GM21360 (cell line): ENCODE results near the gene UGCG.
"Not testable (repeated sequence)": the region's sequence is repeated elsewhere in the genome, so short reads cannot be mapped to it uniquely, and the experiment has no call there.

ENCODE experiments used
- ATAC-seq: cut with Tn5 transposase; IDR thresholded peaks from one replicate; pipeline ENCODE4 v1.9.1; 2021; ENCODE audit warnings: mild to moderate bottlenecking, moderate library complexity; ENCODE audit not compliant: unreplicated experiment

UGCG gene

GRCh38 chr9:111890334-111890733 lies 6.3 kb upstream of the UGCG start:
- no peak for ATAC-seq

- ATAC-seq: not testable (repeated sequence)
Observed at GRCh38 chr9:111890867-111891266, 5.7 kb upstream of the UGCG start.

DNA sequence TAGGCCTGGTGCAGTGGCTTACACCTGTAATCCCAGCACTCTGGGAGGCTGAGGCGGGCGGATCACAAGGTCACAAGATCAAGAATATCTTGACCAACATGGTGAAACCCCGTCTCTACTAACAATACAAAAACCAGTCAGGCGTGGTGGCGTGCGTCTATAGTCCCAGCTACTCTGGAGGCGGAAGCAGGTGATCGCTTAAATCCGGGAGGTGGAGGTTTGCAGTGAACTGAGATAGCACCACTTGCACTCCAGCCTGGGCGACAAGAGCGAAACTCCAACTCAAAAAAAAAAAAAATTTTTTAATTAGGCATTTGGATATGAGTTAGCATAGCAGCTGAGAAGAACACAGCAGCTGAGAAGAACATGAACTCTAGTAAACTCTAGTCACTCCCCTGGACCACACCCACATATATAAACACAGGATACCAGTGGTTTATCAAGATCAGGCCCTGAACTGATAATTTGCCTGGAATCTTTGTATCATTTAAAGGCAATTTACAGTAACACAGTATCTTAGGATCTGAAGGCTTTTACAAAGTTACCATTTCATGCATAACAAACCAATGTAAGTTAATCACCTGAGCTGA lies 4.6 kb upstream of the UGCG start:
- ATAC-seq: no peak

- ATAC-seq: peak; percentile 40
Observed at GRCh38 chr9:111896942-111897600, 457 bp downstream of the UGCG start.

- ATAC-seq: no peak
Observed at GRCh38 chr9:111897601-111898137, 1.1 kb downstream of the UGCG start.

GRCh38 chr9:111898331-111899096 lies 1.9 kb downstream of the UGCG start:
- ATAC-seq: no peak

DNA sequence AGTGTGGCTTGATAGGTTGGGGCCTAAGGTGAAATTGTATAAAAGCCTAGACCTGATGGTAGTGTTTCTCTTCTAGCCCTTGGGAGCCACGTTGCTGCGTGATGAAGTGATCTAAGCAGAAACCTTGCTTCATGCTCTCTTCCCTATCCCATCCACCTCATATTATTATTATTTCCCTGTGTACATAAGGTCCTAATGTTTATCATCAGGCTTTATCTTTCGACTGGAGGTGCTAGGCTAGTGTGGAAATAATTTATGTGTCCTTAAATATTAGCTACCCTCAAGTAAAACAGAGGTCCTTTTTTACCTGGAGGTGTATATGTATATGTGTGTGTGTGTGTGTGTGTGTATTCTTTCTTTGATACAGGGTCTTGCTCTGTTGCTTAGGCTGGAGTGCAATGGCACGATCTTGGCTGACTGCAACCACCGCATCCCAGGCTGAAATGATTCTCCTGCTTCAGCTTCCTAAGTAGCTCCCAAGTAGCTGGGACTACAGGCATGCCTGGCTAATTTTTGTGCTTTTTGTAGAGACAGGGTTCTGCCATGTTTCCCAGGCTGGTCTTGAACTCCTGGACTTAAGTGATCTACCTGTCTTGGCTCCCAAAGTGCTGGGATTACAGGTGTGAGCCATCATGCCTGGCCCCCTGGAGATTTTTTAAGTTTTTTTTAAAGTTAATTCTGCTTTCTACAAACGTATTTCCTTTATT lies 3.7 kb downstream of the UGCG start:
- no peak for ATAC-seq

DNA sequence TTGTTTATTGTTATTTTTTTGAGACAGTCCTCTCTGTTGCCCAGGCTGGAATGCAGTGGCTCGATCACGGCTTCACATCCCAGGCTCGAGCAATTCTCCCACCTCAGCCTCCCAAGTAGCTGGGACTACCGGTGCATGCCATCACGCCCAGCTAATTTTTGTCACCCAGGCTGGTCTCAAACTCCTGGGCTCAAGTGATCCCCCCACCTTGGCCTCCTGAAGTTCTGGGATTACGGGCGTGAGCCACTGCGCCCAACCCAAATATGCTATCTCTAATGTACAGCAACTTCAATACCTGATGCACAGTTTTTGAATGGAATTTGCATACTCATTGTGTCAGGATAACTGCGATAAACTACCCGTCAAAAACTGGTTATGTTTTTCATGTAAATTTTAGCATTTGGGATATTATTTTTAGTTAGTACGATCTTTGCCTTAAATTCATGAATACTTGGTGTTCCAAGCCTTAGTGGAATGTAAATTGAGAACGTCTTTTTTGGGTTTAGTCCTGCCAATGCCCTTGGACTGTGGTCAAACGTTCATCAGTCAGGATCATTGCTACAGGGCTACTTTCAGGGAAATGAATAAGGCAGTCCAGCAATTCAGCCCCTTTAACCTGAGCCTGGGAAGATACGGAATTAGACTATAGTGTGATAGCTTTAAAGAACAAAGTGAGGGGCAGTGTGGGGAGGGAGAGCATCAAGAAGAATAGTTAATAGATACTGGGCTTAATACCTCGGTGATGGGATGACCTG lies 4.4 kb downstream of the UGCG start:
- ATAC-seq: no peak

DNA sequence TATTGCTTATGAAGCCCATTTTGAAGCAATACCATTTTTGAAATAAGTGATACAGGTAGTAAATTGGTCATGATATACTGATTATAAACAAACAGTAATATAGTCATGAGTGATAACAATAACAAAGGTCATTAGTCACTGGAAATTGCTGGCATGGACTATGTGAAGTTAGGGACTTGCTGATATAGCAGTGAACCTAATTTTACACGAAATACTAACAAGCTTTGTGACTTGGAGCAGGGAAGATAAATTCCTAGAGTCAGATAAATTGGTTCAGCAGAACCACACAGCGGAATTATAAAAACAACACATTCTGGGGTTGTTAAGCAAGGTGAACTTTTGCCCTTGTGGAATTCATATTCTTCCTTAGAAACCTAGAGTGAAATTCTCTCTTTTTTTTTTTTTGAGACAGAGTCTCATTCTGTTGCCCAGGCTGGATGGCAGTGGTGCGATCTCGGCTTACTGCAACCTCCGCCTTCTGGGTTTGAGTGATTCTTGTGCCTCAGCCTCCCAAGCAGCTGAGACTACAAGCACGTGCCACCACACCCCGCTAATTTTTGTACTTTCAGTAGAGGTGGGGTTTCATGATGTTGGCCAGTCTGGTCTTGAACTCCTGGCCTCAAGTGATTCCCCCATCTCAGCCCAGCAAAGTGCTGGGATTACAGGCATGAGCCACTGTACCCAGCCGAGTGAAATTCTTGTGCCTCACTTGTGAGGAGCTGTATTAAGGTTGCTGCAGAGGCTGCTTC lies 6.0 kb downstream of the UGCG start:
- ATAC-seq: no peak

GRCh38 chr9:111903535-111903934 lies 6.9 kb downstream of the UGCG start:
- not testable (repeated sequence) for ATAC-seq

GRCh38 chr9:111904026-111904425 lies 7.4 kb downstream of the UGCG start:
- ATAC-seq: no peak

- no peak for ATAC-seq
Observed at GRCh38 chr9:111904891-111905291, 8.3 kb downstream of the UGCG start.

DNA sequence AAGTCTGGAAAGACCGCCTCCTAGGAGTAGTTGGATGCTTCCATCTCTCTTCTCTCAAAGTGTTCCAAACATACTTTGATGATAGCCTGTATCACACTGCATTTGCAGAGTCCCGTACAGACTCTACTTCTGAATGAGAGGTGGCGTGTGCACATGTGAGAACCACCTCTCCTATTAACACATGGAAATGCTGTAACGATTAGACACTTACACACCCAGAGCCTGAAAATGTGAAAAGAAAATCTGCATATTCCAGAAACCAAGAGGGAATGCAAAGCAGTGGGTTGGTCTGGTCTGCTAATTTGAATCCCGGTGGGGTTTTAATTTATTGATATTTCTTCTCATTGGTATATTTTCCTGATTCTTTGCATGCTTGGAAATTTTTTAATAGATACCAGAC lies 10.5 kb downstream of the UGCG start:
- no peak for ATAC-seq

GRCh38 chr9:111909444-111909843 lies 12.8 kb downstream of the UGCG start:
- ATAC-seq: no peak

DNA sequence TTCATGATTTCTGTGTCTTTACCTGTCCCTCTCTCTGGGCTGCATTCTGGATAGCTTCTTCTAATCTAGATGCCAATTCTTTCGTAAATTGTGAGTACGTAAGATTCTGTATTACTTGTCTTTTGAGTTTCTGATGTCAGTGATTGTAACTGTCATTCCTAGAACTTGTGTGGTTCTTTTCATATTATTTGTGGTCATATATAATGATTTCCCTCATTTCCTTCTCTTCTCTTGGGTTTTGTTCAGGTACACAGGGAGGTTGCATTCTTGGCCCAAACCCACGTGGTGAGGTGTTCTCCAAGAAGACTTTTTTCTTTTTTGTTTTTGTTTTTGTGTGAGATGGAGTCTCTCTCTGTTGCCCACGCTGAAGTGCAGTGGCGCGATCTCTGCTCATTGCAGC lies 13.8 kb downstream of the UGCG start:
- no peak for ATAC-seq

- ATAC-seq: no peak
Observed at GRCh38 chr9:111913159-111913558, 16.5 kb downstream of the UGCG start.

DNA sequence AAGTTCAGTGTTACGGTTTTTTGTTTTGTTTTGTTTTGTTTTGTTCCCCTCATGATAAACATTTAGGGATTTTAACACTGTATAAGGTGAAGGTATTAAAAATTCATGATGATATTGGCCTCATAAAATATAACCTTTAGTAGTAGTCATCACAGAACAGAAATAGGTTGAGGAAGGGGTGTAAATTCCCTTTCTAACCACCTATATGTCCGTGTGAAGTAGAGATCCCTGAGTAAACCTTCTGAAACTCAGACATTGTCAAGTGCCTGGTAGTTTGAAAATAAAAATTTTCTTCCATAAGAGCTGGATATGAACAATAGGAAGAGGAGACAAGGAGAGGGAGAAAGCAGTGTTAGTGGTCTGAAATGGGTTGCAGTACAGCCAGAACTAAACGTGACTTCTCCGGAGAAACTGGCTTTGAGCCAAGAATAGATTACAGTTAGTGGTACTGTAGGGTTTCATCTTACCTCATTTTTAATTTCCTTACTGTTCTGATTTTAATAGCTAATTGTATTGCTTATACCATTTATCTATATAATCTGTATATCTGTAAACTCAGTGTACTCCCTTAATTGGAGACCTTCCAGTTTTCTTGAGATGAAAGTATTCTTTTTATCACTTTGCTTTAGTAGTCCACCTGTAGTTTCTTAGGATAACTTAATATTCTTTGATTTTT lies 18.3 kb downstream of the UGCG start:
- no peak for ATAC-seq

DNA sequence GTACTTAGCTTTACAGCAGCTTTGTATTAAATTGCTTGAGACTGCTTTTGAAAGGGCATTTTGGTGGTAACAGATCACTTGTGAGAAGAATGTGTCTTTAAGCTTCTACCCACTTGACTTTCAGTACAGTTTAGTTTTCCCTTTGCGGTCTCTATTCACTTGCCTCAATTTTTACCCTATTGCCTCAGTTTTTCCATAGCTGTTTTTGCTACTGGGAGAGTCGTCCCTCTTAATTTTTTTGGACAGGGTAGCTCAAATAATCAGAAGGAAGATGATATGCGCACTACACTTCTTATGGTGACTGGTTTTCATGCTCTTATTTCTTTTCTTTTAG lies 18.8 kb downstream of the UGCG start:
- ATAC-seq: no peak

DNA sequence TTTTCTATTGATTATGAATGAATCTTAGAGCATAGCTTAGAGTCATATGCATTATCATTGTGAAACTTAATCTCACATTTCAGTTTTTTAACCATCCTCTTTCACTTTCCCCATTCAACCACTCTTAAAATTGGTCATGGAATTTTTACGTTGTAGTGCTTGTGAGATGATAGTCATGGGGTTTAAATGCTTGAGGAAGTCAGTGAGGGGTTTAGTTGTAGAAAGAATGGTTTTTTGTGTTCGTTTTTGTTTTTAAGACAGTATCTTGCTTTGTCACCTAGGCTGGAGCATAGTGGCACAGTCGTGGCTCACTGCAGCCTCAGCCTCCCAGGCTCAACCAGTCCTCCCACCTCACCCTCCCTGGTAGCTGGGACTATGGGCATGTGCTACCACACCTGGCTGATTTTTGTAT lies 19.6 kb downstream of the UGCG start:
- peak; percentile 67 for ATAC-seq
